Ecto neural progenitor cell (in vitro differentiated cells): Measurements from ENCODE around the gene SV2B.

Experiments used
- DNase-seq: peaks from one replicate; pipeline ENCODE4 v3.0.0-alpha.2; 2018; ENCODE audit warnings: low spot score

Gene SV2B

DNA sequence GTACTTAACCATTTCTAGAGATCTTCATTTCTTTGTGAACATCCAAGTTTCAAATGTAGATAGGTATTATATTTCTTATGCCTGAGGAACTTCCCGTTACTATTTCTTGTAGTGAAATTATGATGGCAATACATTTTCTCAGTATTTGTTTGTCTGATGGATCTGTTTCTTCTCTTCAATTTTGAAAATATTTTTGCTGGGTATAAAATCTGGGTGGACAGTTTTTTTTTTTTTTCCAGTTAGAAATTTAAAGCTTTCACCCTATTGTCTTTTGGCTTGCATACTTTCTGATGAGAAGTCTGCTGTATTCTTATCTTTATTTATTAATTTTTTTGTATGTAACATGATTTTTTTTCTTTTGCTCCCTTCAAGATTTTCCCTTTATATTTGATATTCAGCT is 175.8 kb downstream of the SV2B start:
- DNase-seq: no peak

DNA sequence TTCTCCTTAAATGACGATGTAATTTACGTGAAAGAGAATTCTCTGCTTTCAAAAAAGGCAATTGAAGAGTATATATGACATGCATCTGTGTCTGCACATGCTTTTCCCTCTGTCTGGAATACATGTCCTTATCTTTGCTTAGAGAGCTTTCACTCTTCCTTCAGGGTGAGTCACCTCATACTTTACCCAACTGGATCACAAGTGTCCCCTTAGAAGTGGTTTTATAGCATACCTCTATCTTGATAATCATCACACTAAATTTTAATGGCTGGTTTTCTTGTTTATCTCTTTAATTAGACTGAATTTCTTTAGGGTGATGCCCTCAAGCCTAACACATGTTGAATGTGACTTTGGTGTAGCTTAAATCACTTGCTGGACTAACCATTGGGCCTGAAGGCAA is 178.9 kb downstream of the SV2B start:
- DNase-seq: no peak

DNA sequence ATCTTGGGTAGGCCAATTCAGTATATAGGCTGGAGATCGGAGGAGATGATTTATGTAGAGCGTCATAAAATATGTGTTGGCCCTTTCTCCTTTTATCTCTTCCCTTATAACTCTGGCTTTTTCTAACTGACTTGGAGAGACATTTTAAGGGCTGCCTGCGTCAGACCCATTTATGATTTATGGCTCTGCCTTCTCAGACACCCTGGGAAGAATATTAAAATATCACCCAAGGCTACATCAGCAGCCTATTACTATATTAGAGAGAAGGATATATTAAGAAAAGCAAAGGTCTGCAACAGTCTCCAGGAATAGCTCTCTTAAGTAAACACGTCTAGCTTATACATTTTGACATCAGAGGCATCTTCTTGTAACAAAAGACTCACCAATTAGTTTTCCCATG is 179.4 kb downstream of the SV2B start:
- no peak for DNase-seq

DNA sequence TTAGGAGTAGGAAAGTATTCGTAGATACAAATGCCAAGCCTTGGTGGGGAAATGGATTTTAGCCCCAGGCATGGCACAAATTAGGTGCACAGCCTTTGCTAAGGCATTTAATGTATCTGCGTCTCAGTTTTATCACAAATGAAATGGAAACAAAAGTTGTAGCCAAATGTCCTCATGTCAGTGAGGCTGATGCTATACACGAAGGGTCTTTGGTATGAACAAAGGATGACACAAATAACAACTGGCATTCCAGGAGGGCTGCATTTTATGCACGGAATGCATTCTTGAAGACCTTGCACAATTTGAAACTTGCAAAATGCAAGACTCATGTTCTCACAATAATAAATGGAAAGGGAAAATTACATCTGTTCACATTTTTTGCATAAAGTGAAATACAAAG is 181.9 kb downstream of the SV2B start:
- no peak for DNase-seq

DNA sequence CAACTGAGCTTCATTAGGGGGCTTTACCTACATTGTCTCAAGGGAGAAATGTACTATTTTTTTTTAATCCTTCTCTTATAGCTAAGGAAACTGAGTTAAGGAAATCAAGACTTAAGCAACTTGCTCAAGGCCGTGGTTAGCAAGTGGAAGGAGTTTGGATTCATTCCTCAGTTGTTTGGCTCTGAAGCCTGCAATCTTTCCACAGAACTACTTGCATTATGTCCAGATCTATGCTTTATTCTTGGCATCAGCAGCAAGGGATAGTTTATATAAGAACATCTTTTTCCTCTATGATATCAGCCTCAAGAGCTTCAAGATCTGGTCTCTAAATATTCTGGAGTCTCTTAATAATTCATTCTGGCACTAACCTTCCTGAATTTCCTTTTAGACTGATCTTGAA is 182.4 kb downstream of the SV2B start:
- no peak for DNase-seq

DNA sequence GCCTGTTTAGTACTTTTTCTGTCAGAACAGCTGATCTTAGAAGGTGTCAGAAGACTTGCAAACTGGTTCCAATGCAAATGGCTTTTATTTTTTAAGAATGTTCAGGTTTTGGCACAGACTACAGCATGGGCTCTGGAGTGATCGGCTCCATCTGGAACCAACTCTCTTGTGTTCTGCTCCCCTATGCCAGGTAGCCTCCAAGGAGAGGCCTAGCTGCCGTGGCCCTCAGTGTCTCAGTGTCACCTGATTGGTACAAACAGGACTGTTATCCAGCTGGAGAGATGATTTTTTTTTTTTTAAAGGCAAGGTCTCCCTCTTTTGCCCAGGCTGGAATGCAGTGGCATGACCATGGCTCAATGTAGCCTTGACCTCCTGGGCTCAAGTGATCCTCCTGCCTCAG is 183.1 kb downstream of the SV2B start:
- no peak for DNase-seq

DNA sequence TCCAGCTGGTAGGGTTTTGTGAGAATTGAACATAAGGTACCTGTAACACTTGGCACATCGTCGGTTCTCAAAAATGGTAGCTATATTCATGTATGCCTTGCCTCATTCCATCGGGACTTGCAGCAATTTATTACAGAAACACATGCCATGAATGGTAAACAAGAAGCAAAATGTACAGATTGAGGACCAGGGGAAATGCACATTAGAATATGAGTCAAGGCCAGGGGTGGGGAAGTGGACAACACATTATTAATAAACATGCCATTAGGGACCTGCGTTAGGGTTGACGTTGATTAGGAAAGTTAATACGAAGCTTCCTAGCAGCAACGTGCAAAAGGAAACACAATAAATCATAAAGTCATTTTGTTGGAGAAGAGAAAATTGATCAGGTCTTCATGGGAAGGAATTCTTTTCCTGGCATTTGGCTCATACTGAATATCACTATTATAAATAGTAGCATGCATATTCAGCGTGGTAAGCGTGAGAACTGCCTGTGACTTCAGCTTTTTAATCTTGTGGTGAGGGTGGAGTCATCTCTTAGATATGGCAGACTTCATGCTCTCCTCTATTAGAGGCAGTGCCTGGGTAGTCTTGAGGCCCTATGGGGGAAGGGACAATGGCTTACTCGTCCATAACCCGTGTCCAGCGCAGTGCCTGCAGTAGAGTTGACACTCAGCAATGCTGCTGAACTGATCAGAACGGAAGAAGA is 184.9 kb downstream of the SV2B start:
- DNase-seq: no peak

DNA sequence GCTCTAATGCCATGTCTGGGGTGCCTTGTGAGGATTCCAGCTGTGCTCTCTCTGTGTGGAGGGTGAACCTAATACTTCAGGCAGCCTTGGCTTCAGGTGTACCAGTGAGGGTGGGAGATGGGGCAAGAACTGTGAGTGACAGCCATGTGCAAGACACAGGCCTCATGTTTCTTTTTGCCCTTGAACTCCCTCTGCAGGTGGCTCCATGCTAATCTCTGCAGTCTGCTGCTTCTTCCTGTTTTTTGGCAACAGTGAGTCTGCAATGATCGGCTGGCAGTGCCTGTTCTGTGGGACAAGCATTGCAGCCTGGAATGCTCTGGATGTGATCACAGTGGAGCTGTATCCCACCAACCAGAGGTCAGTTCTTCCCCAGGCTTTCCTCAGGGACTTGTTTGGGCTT is 189.3 kb downstream of the SV2B start:
- no peak for DNase-seq

DNA sequence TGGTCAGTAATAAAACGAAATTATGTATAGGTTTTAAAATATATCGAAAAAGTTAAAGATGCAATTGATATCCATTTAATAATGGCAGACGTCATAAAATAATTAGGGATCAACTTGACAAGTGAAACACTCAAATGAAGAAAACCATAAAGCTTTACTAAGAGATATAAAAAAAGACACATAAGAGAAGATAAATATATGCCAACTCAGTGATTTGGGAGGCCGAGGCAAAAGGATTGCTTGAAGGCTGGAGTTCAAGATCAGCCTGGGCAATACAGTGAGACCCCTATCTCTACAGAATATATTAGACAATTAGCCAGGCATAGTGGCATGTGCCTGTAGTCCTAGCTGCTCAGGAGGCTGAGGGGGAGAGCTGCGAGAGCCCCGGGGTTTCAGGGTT is 190.5 kb downstream of the SV2B start:
- DNase-seq: no peak

DNA sequence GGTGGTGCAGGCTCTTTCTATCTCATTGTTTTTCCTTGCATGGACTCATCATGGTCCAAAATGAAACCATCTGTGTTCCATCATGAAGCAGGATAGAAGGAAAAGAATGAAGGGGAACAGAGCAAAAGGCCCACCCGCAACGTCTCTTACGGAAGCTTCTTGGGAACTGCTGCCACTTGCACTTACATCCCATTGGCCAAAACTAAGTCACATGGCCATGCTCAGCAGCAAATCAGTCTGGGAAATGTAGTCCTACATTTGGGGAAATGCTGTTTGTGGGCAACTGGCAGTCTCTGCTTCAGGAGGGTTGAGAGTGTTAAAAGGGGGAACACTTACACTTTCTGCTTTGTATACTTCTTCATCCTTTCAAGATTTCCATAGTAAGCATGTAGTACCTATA is 191.6 kb downstream of the SV2B start:
- no peak for DNase-seq

DNA sequence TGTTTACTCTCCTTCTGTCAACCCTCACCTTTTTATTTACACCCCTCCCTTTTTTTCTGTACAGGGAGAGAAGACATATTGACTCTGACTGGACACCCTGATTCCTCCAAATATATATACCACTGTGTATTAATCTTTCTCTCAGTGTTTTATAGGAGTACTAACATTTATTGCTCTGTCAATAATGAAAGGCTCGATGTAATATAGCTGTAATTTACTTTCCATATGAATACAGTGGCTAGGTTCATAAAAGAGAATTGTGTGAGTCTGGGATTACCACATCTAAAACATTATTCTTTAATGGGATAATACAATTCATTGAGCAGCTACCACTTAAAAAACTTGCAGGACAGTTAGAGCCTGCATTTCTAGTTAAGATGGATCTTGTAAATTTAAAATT is 194.3 kb downstream of the SV2B start:
- DNase-seq: no peak

DNA sequence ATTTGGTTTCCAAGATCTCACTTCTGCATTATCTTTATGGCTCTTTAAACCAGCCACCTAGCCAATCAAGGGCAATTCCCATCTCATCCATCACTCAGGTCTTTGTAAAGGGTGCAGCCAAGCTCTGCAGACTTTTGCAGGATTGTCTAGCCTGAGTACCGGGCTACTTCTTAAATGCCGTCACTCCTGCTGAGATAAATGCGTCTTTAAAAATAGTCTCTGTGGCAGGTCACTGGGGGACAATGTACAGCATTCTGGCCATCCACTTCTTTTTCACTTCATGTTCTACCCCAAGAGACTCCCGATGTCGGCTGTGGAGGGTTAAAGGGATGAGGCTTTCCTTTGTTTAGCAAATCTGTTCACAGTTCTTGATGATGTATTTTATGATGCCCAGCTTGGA is 194.7 kb downstream of the SV2B start:
- no peak for DNase-seq

DNA sequence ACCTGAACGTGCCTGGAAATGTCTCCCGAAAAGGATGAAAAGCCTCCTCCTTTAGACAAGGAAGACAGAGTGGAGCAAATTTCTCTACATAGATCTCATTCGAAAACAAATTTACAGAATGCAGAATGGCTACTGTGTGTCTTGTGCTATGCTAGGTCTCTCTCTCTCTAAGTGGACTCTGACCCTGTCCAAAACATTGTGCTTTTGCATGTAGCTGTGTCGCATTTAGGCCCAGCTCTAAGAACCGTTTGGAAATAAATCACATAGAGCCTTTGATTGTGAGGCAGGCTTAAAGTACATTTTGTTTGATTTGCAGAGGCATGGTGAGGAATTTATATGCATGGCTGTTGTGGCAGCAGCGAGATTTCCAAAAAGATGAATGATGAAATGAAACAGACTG is 198.0 kb downstream of the SV2B start:
- no peak for DNase-seq

DNA sequence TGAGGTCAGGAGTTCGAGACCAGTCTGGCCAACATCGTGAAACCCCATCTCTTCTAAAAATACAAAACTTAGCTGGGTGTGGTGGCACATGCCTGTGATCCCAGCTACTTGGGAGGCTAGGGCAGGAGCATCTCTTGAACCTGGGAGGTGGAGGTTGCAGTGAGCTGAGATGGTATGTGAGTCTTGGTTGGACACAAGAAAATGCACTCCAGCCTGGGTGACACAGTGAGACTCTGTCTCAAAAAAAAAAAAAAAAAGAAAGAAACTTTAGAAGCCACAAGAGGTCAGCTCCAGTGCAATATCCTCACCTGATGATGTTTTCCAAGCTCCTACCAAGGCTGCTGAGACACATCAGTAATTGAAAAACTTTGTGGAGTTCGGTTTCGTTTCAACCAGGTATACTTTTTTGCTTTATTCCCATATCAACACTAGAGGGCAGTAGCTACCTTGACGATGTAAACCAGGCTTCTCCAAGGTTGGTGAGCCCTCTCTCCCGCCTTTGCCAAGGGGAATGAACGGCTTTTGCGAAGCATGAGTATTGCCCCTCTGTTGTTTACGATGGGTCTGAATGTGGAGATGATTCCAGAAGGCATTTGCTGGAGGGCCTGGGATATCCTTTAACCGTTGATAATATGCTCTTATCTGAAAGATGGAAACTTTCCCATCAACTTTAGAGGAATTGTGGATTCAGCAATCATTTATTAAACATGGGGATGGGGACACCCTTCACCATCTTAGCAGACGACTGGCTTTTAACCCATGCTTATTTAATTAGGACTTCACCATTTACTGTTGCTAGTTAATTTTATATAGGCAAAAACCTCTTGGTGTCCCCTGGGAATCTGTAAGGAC is 202.8 kb downstream of the SV2B start:
- peak; percentile 59 for DNase-seq

DNA sequence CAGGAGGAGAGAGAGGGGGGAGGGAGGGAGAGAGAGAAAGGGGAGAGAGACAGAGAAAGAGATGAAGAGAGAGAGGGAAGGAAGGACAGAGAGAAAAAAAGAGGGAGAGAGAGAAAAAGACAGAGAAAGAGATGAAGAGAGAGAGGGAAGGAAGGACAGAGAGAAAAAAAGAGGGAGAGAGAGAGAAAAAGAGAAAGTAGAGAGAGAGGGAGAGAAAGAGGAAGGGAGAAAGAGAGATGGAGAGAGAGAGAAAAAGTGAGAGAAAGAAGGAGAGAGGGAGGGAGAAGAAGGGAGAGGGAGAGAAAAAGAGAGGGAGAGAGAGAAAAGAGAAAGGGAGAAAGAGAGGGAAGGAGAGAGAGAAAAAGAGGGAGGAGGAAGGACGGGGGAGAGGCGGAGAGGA is 204.2 kb downstream of the SV2B start:
- DNase-seq: no peak

DNA sequence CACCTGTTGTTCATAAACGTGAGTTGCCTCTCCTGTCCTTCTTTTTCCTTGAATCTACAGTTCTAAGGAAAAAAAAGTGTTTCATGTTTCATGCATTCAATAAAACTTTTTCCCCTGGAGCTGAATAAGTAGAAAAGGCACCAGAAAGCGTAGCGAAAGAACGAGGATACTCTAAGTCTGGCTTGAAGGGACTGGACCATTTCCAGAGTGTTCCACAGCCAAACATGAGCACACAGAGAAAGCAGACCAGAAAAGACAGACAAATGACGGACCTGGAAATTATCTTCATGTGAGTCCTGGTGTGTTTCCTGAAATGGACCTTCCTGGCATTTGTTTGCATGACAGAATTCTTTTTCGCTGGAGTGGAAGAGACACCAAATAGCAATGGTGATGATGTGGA is 204.7 kb downstream of the SV2B start:
- no peak for DNase-seq

DNA sequence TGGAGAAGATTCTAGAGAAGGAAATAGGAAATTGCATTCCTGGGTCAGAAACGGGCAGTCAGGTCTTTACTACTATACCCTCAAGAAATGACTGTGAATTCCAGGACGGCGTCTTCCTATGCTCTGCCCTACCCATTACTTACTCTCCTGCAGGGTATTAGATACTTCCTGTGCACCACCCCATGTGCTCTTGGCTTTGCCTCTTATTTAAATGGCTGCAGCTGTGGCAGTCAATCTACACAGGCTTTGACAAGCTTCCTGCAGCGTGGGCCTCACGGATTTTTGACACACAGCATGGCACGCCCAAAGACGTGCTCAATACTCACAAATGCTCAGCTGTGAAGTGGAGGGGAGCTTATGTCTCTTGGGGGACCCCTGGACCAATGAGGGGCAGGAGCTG is 206.1 kb downstream of the SV2B start:
- no peak for DNase-seq

DNA sequence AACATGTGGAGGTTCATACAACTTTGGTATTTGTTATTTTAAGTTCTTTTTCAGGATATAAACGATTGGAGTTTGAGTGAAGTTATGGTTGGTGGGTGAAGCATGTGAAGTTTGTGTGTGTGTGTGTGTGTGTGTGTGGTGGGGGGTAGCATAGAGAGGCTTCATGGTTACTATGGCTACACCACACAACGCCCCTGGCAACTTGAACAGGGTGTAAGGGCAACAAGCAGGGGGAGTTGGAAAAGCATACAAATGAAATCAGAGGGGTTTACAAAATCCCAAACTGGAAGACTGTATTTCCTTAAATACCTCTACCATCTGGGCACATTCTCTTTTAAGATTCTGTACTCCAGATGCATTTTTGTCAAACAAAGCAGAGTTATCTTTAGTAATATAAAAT is 207.5 kb downstream of the SV2B start:
- DNase-seq: no peak

DNA sequence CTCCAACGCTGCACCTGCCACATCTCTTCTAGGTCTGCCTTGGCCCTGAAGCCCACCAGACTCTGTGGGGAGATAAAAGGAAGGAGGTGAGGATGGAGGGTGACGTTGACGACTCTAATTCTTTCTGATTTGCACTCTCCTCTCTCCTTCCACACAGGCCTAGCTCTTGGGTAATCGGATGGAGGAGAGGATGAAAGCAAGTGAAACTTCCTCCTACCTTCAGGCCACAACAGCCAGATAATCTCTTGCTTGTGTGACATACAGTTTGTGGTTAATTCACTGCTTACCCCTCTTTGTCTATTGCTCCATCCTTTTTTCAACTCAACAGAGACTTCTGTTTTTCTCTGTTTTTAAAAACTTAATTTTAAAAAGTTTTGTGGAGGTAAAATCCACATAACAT is 208.1 kb downstream of the SV2B start:
- DNase-seq: no peak

DNA sequence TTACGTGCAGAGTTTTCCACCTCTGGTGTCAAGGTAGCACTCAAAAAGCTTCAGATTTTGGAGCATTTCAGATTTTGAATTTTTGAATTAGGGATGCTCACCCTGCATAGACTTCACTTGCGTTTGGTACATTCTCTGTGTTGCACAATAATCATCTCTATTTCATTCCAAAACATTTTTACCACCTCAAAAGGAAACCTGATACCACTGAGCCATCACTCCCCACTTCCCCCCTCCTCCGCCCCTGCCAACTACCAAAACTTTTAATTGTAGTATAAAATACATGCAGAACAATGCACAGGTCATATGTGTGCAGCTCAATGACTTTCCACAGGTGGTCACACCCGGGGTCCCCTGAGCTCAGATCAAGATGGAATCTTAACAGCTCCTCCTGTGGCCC is 208.8 kb downstream of the SV2B start:
- DNase-seq: no peak

DNA sequence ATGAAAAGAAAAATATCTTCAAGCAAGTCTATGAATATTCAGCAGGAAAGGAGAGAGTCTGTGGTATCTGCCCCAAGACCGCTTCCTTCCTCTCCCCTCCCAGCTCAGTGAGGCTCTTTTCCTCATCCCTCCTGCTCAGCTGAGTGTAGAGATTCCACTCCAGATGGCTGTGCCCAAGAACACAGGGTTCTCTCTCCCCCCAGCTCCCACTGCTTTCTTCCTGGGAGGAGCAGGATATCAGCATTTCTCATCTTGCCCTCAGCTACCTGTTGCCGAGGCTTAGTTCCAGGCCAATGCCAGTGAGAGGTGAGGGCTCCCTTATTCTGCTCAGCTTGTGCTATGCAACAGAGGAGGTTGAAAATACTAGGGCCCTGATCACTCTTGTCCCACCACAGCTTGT is 211.9 kb downstream of the SV2B start:
- no peak for DNase-seq

DNA sequence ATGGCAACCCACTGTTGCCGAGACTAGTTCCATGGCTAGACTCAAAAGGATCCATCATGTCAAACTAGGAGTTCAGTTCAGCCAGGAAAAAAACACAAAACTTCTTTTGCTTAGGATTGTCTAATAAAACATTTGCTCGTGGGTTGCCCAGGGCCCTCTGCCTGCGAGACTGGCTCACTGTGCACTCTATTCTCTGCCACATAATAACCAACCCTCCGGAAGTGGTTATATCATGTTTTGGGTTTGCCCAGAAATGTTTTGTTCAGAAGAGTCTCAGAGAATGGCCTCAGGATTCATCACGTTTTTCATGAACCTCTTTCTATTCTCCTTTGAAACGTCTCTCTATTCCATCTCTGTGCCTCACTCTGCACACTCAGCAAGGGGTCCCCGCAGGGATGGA is 216.1 kb downstream of the SV2B start:
- DNase-seq: no peak

DNA sequence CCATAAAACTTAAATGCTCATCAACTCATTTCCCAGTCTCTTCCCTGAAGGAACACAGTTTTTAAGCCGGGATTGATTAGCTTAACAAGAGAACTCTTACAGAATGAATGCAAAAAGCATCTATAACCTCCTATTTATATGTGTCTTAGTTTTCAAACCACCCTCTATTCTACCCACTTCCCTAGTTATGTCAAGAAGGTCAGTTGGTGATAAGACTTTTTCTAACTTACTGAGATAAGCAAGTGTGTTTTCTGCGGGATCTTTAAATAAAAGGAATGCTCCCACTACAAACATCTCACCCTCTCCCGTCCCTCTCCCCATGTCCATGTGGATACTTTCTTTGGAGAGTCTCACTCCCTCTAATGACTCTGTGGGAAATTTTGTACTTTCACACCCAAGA is 218.5 kb downstream of the SV2B start:
- DNase-seq: no peak

DNA sequence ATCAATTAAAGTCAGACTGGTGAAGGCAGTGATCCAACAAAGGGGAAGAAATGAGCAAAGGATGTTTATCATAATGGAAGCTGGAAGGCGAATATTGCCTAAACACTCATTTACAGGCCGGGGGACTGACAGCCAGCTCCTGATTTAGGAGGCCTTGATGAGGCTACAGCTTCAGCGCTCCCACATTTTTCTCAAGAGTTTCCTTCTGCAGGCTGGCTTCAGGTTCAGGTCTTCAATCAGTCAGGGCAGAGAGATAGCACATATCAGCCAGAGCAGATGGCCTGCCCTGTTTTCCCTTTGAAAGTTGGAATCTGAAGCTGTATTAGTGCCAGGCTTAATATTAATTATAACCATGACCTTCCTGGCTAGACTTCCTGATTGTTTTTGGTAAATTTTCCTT is 218.9 kb downstream of the SV2B start:
- DNase-seq: no peak
